ENCODE measurements around the gene ANKRD42. TPM values are rescaled to one million over a fixed set of nuclear protein-coding genes. Genes with fewer than 3 reads are reported as not detected.
A peak's percentile ranks its signal among the peaks of the same experiment; 100 is the strongest.

ANKRD42 gene
- total RNA-seq, 4 donors from 2014 or later = 25.8 to 31.3 (median 30.1) TPM

DNA sequence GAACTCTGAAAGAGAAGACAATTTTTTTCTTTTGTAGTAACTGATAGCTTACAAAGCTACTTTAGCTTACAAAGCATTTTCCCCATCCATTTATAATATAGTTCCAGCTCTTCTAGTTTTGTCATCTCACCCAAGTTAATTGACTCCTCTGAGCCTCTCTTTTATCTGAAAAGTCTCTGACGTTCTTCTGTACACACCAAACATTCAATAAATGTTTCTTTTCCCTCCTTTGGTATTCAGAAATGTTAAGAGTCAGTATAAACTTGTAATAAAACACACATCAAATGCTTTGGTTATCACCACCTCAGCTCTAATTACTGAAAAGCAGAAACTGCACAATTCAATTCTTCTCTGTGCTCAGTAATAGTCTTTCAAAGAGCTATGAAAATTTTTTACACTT, 86.7 kb downstream of the ANKRD42 start:
- Histone ChIP-seq H3K27me3 (no peaks in the 10 kb centered on the region), H3K4me1 (peaks cover 12 to 25% of the 10 kb centered on the region in 2 donors), H3K36me3 (peaks cover 3 to 4% of the 10 kb centered on the region in 2 donors), H3K9me3 (no peaks in the 10 kb centered on the region), H3K4me3 (replicated peaks in 1 of 3) (no peak overlapping the region), H3K27ac (no peak overlapping the region)
- no peak for DNase-seq
- TF ChIP-seq, protein P1, sequence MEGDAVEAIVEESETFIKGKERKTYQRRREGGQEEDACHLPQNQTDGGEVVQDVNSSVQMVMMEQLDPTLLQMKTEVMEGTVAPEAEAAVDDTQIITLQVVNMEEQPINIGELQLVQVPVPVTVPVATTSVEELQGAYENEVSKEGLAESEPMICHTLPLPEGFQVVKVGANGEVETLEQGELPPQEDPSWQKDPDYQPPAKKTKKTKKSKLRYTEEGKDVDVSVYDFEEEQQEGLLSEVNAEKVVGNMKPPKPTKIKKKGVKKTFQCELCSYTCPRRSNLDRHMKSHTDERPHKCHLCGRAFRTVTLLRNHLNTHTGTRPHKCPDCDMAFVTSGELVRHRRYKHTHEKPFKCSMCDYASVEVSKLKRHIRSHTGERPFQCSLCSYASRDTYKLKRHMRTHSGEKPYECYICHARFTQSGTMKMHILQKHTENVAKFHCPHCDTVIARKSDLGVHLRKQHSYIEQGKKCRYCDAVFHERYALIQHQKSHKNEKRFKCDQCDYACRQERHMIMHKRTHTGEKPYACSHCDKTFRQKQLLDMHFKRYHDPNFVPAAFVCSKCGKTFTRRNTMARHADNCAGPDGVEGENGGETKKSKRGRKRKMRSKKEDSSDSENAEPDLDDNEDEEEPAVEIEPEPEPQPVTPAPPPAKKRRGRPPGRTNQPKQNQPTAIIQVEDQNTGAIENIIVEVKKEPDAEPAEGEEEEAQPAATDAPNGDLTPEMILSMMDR (IDR thresholded peaks at IDR 0.05) = no peak
- TF ChIP-seq POLR2A (IDR thresholded peaks at IDR 0.05) = no peak
- 87 to 89% methylated on average over 1 of the region's 1 CpG for WGBS, 2 donors
- intact Hi-C loops (cut with DNase I) = loop anchor here (10.0 kb wide), 1 partner anchor 105 kb away; no protein-coding TSS in a partner anchor

DNA sequence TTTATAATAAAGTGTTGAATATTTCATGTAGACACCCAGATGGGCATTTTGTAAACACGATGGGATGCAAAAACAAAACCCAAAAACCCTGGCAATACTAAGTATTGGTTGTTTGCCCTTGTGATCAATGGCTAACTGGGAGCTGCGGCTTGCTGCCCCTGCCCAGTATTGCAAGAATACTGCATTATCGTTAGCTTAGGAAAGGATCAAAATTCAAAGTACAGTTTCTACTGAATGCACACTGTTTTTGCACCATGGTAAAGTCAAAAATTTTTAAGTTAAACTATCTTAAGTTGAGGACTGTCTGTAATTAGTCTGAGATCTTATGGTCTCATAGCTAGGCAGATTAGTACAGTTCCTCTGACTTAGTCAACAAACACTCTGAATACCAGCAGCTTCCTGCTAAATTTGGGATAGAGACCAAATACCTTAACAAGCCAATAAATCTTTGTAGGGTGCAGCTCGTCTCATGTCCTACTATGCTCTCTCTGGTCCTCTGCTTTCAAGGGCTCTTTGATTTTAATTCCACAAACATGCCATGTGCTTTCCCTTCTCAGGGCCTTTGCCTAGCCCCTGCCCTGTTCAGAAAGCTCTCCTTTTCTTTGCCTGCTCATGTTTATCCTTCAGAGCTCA, 88.7 kb downstream of the ANKRD42 start:
- DNase-seq = no peak
- intact Hi-C loops (cut with DNase I) = loop anchor here (10.0 kb wide), 1 partner anchor 107 kb away; no protein-coding TSS in a partner anchor
- no peak overlapping the region for H3K4me3 ChIP-seq (replicated peaks in 1 of 3)
- H3K4me1 ChIP-seq = peaks cover 17 to 25% of the 10 kb centered on the region in 2 donors
- H3K27me3 ChIP-seq = no peaks in the 10 kb centered on the region
- no peak overlapping the region for H3K27ac ChIP-seq
- peaks cover 0 to 3% of the 10 kb centered on the region in 2 donors for H3K36me3 ChIP-seq
- WGBS, 2 donors = 77 to 79% methylated on average over 4 of the region's 4 CpGs
- no peaks in the 10 kb centered on the region for H3K9me3 ChIP-seq
- no peak for TF ChIP-seq POLR2A (IDR thresholded peaks at IDR 0.05)
- TF ChIP-seq, protein P1 (IDR thresholded peaks at IDR 0.05) = no peak

DNA sequence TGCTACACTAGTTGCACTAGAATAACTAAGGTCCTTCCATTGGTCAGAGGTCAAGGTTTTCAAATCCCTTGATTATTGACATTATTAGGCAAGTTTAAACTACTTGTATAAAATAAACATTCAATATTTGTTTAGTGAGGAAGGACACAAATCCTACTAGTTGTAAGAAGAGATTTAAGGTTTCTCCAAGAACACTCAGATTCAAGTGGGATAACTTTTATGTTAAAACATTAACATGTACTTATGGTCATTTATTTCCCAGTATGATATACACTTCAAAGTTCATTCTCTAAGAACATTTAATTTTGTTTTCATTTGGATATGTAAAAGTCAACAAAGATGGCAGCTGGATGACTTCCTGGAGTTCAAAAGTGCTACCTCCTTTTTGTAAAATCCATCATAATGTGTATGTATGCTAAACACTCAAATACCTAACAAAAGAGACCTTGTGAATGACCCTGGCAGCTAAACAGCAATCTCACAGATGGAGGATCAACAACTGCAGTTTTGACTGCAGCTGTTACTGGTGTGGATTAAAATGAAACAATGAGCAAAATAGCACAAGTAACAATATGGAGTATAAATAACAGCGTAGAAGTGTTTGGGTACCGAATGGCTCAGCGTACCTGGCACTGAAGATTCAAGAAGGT, 91.1 kb downstream of the ANKRD42 start:
- Histone ChIP-seq H3K4me3 (replicated peaks in 1 of 3) (peak overlapping the region in 2 of 3 donors; percentile 83 to 85), H3K36me3 (no peaks in the 10 kb centered on the region), H3K4me1 (peaks cover 17 to 25% of the 10 kb centered on the region in 2 donors), H3K9me3 (no peaks in the 10 kb centered on the region), H3K27me3 (no peaks in the 10 kb centered on the region), H3K27ac (peak overlapping the region in 2 of 3 donors; percentile 98 to 99)
- 12 to 13% methylated on average over 3 of the region's 3 CpGs for WGBS, 2 donors
- DNase-seq = no peak
- intact Hi-C loops (cut with DNase I) = loop anchor here (10.0 kb wide), 1 partner anchor 110 kb away; no protein-coding TSS in a partner anchor
- TF ChIP-seq, protein P1 (IDR thresholded peaks at IDR 0.05) = no peak
- TF ChIP-seq POLR2A (IDR thresholded peaks at IDR 0.05) = no peak

DNA sequence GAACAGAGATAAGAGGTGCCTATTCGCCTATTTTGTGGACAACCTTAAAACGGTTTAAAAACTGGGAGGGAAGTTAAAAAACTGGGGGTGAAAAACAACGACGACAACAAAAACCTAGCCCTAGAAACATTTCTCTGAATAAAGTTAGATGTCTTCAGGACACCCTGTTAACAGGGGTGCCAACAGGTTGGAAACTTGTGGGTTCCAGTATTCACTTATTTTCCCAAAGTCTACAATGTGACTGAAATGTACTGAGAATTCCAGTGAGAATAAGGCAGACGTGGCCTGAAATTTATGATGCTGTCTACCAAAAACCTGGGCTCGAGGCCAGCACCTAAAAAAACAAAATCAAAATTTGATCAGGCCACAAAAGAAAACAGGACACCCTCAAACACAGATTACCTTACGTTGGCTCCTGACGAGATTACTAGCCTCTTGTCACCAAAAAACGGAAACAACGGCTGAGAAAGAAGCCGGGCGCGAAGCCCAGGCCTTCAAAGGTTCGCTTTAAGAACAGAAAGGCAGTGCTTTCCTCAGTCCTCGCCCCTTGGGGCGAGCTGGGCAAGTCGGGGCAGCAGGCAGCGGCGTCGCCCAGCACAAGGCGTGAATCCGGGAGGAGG, 91.7 kb downstream of the ANKRD42 start:
- H3K36me3 ChIP-seq = no peaks in the 10 kb centered on the region
- 1 to 3% methylated on average over 19 to 21 of the region's 22 CpGs for WGBS, 2 donors
- H3K27me3 ChIP-seq = no peaks in the 10 kb centered on the region
- TF ChIP-seq POLR2A (IDR thresholded peaks at IDR 0.05) = no peak
- TF ChIP-seq, protein P1 (IDR thresholded peaks at IDR 0.05) = no peak
- peak overlapping the region; percentile 9 to 85 (median 83) for H3K4me3 ChIP-seq (replicated peaks in 1 of 3)
- H3K27ac ChIP-seq = peak overlapping the region; percentile 98 to 99 (median 99)
- H3K9me3 ChIP-seq = no peaks in the 10 kb centered on the region
- peaks cover 17 to 25% of the 10 kb centered on the region in 2 donors for H3K4me1 ChIP-seq
- intact Hi-C loops (cut with DNase I) = loop anchor here (10.0 kb wide), 1 partner anchor 110 kb away; no protein-coding TSS in a partner anchor
- no peak for DNase-seq

Measured in thyroid gland (tissue), 4 donors.